ENCODE measurements around the gene HOXB5.

HOXB5 gene

GRCh38 chr17:48571826-48572417, 21.7 kb downstream of the HOXB5 start:
- DNase-seq (ENCODE audit: low read depth), result no peak
- no peak overlapping the region for H3K4me3 ChIP-seq (ENCODE audit: low read depth, low read length)
- no peak for TF ChIP-seq CTCF (conservative IDR thresholded peaks at IDR 0.05; ENCODE audit: low read depth, low read length)

GRCh38 chr17:48571024-48571818, 22.4 kb downstream of the HOXB5 start:
- DNase-seq (ENCODE audit: low read depth), result no peak
- no peak overlapping the region for H3K4me3 ChIP-seq (ENCODE audit: low read depth, low read length)
- TF ChIP-seq CTCF (conservative IDR thresholded peaks at IDR 0.05; ENCODE audit: low read depth, low read length), result no peak

GRCh38 chr17:48570325-48571023, 23.1 kb downstream of the HOXB5 start:
- DNase-seq (ENCODE audit: low read depth), result no peak
- H3K4me3 ChIP-seq (ENCODE audit: low read depth, low read length), result no peak overlapping the region
- no peak for TF ChIP-seq CTCF (conservative IDR thresholded peaks at IDR 0.05; ENCODE audit: low read depth, low read length)

GRCh38 chr17:48569674-48570324, 23.8 kb downstream of the HOXB5 start:
- DNase-seq (ENCODE audit: low read depth), result no peak
- no peak for TF ChIP-seq CTCF (conservative IDR thresholded peaks at IDR 0.05; ENCODE audit: low read depth, low read length)
- H3K4me3 ChIP-seq (ENCODE audit: low read depth, low read length), result no peak overlapping the region

- H3K4me3 ChIP-seq (ENCODE audit: low read depth, low read length), result no peak overlapping the region
Observed at GRCh38 chr17:48569240-48569582, 24.4 kb downstream of the HOXB5 start.

More at GRCh38 chr17:48569240-48569582, 24.4 kb downstream of the HOXB5 start:
- DNase-seq (ENCODE audit: low read depth), result no peak
- no peak for TF ChIP-seq CTCF (conservative IDR thresholded peaks at IDR 0.05; ENCODE audit: low read depth, low read length)

Measured in choroid plexus epithelial cell (primary cell).